MM.1S (cell line): ENCODE measurements around the gene ABCB10.

Experiments
- DNase-seq: peaks from one replicate; pipeline ENCODE4 v3.0.0-alpha.2; 2015
- H2AFZ ChIP-seq: fragments of 300-600 bp; sonication (generic); 2 replicates; pipeline ENCODE4 v1.6.0; 2016; ENCODE audit warnings: antibody characterized with exemption, low read length
- H3F3A ChIP-seq: fragments of 300-600 bp; sonication (generic); 2 replicates; pipeline ENCODE4 v1.6.1; 2016; ENCODE audit warnings: mild to moderate bottlenecking, antibody characterized with exemption, low read length, moderate library complexity, mixed read lengths; ENCODE audit not compliant: insufficient read depth
- H3K27ac ChIP-seq: fragments of 300-600 bp; sonication (generic); 2 replicates; pipeline ENCODE4 v1.5.1; 2016; ENCODE audit warnings: mild to moderate bottlenecking, low read length
- H3K27me3 ChIP-seq: fragments of 300-600 bp; sonication (generic); replicated peaks from 2 replicates; pipeline ENCODE4 v1.6.0; 2016; ENCODE audit warnings: low read length; ENCODE audit not compliant: insufficient read depth
- H3K36me3 ChIP-seq: fragments of 300-600 bp; sonication (generic); replicated peaks from 2 replicates; pipeline ENCODE4 v1.6.1; 2016; ENCODE audit warnings: mild to moderate bottlenecking, low read length, mixed read lengths; ENCODE audit not compliant: insufficient read depth
- H3K4me1 ChIP-seq: fragments of 300-600 bp; sonication (generic); 2 replicates; pipeline ENCODE4 v1.6.1; 2016; ENCODE audit warnings: low read length, mixed read lengths
- H3K4me2 ChIP-seq: fragments of 300-600 bp; sonication (generic); 2 replicates; pipeline ENCODE4 v1.6.0; 2016; ENCODE audit warnings: low read depth, low read length
- H3K4me3 ChIP-seq: fragments of 300-600 bp; sonication (generic); 2 replicates; pipeline ENCODE4 v1.5.1; 2016; ENCODE audit warnings: low read length, mixed read lengths
- H3K79me2 ChIP-seq: fragments of 300-600 bp; sonication (generic); 2 replicates; pipeline ENCODE4 v1.6.1; 2016; ENCODE audit warnings: mixed run types, low read length, mixed read lengths
- H3K9ac ChIP-seq: fragments of 300-600 bp; sonication (generic); 2 replicates; pipeline ENCODE4 v1.6.1; 2016; ENCODE audit warnings: low read length, mixed read lengths
- H3K9me2 ChIP-seq: fragments of 300-600 bp; sonication (generic); replicated peaks from 2 replicates; pipeline ENCODE4 v1.6.1; 2016; ENCODE audit warnings: mild to moderate bottlenecking, low read length, mixed read lengths; ENCODE audit not compliant: insufficient read depth
- H3K9me3 ChIP-seq: fragments of 300-600 bp; sonication (generic); replicated peaks from 2 replicates; pipeline ENCODE4 v1.6.1; 2016; ENCODE audit warnings: mild to moderate bottlenecking, low read length, mixed read lengths; ENCODE audit not compliant: insufficient read depth
- H4K20me1 ChIP-seq: fragments of 300-600 bp; sonication (generic); 2 replicates; pipeline ENCODE4 v1.6.1; 2016; ENCODE audit warnings: mild to moderate bottlenecking, low read length, moderate library complexity, mixed read lengths; ENCODE audit not compliant: insufficient read depth
- EZH2 ChIP-seq: fragments of 300-600 bp; sonication (generic); optimal IDR thresholded peaks from 2 replicates; pipeline ENCODE3; 2017; ENCODE audit warnings: low read depth, mild to moderate bottlenecking, antibody characterized with exemption, low read length, mixed read lengths
- EZH2phosphoT487 ChIP-seq: fragments of 300-600 bp; sonication (generic); IDR thresholded peaks from 2 replicates; pipeline ENCODE4 v1.6.1; 2018; ENCODE audit warnings: antibody characterized with exemption, low read length
- TF ChIP-seq, protein P1 (sequence below): fragments of 300-600 bp; sonication (generic); IDR thresholded peaks from 2 replicates; pipeline ENCODE4 v1.5.1; 2016; ENCODE audit warnings: antibody characterized with exemption, low read length, mixed read lengths

Gene ABCB10

DNA sequence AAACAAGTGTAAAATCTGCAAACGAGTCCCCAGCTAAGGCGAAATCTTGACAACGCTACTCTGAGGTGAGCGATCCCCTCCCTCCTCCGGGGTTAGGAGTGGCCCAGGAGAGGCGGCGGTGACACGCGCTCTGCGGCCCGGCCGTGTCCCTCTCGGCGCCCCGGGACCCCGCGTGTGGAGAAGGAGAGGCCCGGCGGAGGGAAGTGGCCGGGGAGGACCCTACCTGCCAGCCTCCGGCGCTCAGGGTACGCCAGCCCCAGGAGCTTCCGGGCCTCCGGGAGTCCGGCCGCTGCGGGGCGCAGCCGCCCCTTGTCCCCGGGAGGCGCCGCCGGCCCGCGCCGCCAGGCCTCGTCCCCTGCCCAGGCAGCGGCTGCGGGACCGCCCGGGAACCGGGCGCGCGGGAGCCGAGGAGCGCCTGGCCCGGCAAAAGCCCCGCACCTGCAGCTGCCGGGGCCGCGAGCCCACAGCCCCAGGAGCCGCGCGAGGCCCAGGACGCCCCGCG, 543 bp downstream of the ABCB10 start:
- Histone ChIP-seq H3K4me1 (peaks cover 20% of the 10 kb centered on the region), H3K9me2 (no peaks in the 10 kb centered on the region), H3K4me2 (peak overlapping the region; percentile 88), H2AFZ (peak overlapping the region; percentile 69), H3K27ac (peak overlapping the region; percentile 70), H3K36me3 (no peaks in the 10 kb centered on the region), H3K9ac (peak overlapping the region; percentile 70), H3K4me3 (peak overlapping the region; percentile 74), H4K20me1 (no peaks in the 10 kb centered on the region), H3K9me3 (no peaks in the 10 kb centered on the region), H3F3A (peaks cover 11% of the 10 kb centered on the region), H3K79me2 (peaks cover 50% of the 10 kb centered on the region), H3K27me3 (no peaks in the 10 kb centered on the region)
- TF ChIP-seq EZH2phosphoT487 (no peak), EZH2 (no peak)
- TF ChIP-seq, protein P1, sequence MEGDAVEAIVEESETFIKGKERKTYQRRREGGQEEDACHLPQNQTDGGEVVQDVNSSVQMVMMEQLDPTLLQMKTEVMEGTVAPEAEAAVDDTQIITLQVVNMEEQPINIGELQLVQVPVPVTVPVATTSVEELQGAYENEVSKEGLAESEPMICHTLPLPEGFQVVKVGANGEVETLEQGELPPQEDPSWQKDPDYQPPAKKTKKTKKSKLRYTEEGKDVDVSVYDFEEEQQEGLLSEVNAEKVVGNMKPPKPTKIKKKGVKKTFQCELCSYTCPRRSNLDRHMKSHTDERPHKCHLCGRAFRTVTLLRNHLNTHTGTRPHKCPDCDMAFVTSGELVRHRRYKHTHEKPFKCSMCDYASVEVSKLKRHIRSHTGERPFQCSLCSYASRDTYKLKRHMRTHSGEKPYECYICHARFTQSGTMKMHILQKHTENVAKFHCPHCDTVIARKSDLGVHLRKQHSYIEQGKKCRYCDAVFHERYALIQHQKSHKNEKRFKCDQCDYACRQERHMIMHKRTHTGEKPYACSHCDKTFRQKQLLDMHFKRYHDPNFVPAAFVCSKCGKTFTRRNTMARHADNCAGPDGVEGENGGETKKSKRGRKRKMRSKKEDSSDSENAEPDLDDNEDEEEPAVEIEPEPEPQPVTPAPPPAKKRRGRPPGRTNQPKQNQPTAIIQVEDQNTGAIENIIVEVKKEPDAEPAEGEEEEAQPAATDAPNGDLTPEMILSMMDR: no peak
- DNase-seq: peak; percentile 54

DNA sequence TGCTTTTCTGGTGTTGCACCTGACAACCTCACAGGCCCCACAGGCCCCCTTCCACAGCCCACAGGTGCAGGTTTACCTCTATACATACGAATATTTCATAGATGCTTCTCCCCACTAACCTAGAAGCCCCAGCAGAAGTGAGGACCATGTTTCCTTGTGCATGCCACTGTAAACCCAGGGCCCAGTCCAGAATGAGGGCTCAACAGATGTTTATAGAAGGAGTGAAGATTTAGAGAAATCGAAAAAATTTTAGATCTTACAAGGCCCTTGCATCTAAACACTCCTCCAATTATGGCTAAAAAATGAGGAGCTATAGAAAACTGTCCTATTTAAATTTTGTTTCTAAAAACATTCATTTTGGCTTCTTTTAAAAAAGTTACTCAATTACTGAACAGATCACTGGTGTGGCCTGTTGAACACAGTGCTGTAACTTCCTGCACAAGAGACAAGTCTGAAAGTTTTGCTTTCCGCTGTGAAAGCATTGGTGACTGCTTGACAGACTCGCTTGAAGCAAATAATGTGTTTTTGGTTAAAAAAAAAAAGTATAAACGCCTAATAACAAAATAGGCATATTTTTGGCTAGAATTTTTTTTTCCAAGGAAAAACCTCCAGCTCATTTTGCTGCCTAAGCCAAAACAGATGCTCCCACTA, 1.2 kb downstream of the ABCB10 start:
- Histone ChIP-seq H3K4me1 (peaks cover 20% of the 10 kb centered on the region), H3K9me2 (no peaks in the 10 kb centered on the region), H2AFZ (peak overlapping the region; percentile 69), H3K36me3 (no peaks in the 10 kb centered on the region), H3K27me3 (no peaks in the 10 kb centered on the region), H4K20me1 (peaks cover 3% of the 10 kb centered on the region; the same call in 1 of the 2 replicates), H3K9me3 (no peaks in the 10 kb centered on the region), H3K27ac (peak overlapping the region; percentile 70), H3K79me2 (peaks cover 56% of the 10 kb centered on the region), H3K9ac (peak overlapping the region; percentile 70), H3K4me2 (peak overlapping the region; percentile 88), H3K4me3 (peak overlapping the region; percentile 74), H3F3A (peaks cover 11% of the 10 kb centered on the region)
- DNase-seq: peak; percentile 79
- TF ChIP-seq, protein P1: no peak
- TF ChIP-seq EZH2phosphoT487: no peak
- TF ChIP-seq EZH2: no peak

DNA sequence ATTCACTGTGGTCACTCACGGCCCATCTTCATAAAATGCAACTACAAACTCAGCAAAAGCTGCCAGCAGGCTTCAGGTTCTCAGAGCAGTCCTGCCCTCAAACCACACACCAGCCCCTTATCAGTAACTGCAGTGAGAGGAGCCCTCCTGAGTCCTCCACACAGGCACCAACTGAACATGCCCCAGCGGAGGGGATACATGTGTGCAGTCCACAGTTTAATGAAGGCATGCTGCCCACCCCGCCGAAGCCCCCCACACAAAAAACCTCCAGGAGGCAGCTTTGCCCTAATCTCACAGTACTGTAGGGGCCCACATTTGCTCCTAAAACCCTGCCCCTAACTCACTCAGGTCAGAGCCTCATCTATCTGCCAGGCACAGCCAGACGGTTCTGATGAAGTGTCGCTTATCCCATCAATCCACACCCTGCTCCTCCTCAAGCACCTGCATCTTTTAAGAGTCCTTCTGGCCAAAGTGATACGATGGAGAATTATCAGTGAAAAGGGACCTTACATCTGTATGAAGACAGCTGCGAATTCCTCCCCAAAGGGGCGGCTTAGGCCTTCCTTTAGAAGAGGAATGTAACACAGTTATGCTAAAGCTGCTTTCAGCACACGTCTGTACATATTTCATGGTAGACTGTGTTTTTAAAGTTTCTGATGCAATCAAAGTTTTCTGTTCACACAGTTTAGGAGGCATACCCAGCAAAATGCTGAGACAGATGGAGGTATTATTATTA, 3.5 kb downstream of the ABCB10 start:
- TF ChIP-seq EZH2phosphoT487 (no peak), EZH2 (no peak)
- TF ChIP-seq, protein P1: no peak
- Histone ChIP-seq H3K4me2 (peak overlapping the region; percentile 45), H3K4me1 (peaks cover 20% of the 10 kb centered on the region), H3K79me2 (peaks cover 79% of the 10 kb centered on the region), H4K20me1 (peaks cover 3% of the 10 kb centered on the region), H3K4me3 (peak overlapping the region; percentile 15; the same call in 1 of the 2 replicates), H3K27ac (peak overlapping the region; percentile 63), H3F3A (peaks cover 11% of the 10 kb centered on the region), H3K27me3 (no peaks in the 10 kb centered on the region), H3K9ac (peak overlapping the region; percentile 24; the same call in 1 of the 2 replicates), H2AFZ (no peak overlapping the region), H3K9me2 (no peaks in the 10 kb centered on the region), H3K9me3 (no peaks in the 10 kb centered on the region), H3K36me3 (no peaks in the 10 kb centered on the region)
- DNase-seq: peak; percentile 56
